Measurements from ENCODE around the gene ADAMTS12. TPM values are rescaled to one million over a fixed set of nuclear protein-coding genes. Genes with fewer than 3 reads are reported as not detected.

ADAMTS12 gene
- total RNA-seq, 3 donors from 2014 or later (not counting 1 experiment from before 2014, with no cell fraction given): not detected

DNA sequence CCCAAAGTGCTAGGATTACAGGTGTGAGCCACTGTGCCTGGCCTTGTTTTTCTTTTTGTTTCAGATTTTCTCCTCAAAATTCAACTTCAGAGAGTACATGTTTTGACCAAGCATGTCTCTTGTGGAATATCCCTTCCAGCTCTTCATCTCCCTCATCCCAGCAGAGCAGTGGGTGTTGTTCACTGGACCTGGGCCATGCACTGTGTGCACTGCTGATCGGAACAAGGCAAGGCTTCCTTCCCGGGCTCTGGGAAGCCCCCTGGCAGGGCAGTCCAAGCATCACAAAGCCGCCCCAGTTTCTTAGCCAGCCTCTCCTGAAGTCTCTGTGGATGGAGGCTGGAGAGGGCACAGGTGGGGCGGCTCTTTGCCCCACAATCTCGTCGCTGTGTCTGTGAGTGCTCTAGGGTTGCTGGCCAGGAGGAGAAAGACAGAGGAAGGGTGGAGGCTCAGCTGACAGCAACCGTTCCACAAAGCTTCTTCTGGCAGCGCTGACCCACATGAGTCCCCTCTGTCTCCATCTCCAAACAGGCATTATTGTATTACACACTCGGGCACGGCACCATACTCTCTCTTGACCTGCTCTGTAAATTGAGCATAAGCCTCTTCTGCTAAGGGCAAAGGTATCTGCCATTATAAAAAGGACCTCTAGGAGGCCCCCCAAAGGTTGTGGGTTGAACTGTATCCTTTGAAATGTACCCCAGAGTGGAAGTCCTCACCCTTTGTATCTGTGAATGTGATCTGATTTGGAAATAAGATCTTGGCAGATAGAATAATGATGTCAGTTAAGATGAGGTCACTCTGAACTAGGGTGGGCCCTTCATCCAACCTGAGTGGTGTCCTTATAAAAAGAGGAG, 361.4 kb downstream of the ADAMTS12 start:
- Histone ChIP-seq H3K27me3 (ENCODE audit: control insufficient read depth, insufficient read depth, low read length) (no peaks in the 10 kb centered on the region), H3K36me3 (ENCODE audit: control insufficient read depth, insufficient read depth, low read length) (no peaks in the 10 kb centered on the region), H3K4me1 (ENCODE audit: control insufficient read depth, insufficient read depth, low read length) (no peaks in the 10 kb centered on the region), H3K4me3 (ENCODE audit: low read length) (no peak overlapping the region), H3K9me3 (ENCODE audit: control insufficient read depth, insufficient read depth, low read length) (no peaks in the 10 kb centered on the region), H3K27ac (ENCODE audit: low read length) (no peak overlapping the region)
- Mint-ChIP-seq H3K27ac (no peak overlapping the region), H3K4me3 (no peak overlapping the region), H3K9me3 (peaks cover 1 to 2% of the 10 kb centered on the region in 2 donors), H3K4me1 (no peaks in the 10 kb centered on the region), H3K27me3 (ENCODE audit: low read depth in 2 of 2) (peaks cover 0 to 2% of the 10 kb centered on the region in 2 donors), H3K36me3 (no peaks in the 10 kb centered on the region)
- ATAC-seq (no peak), DNase-seq (no peak)
- WGBS (ENCODE audit: insufficient coverage): 85% methylated on average over 10 of the region's 10 CpGs
- intact Hi-C loops (cut with micrococcal nuclease): no loop called here
- TF ChIP-seq, protein P1, sequence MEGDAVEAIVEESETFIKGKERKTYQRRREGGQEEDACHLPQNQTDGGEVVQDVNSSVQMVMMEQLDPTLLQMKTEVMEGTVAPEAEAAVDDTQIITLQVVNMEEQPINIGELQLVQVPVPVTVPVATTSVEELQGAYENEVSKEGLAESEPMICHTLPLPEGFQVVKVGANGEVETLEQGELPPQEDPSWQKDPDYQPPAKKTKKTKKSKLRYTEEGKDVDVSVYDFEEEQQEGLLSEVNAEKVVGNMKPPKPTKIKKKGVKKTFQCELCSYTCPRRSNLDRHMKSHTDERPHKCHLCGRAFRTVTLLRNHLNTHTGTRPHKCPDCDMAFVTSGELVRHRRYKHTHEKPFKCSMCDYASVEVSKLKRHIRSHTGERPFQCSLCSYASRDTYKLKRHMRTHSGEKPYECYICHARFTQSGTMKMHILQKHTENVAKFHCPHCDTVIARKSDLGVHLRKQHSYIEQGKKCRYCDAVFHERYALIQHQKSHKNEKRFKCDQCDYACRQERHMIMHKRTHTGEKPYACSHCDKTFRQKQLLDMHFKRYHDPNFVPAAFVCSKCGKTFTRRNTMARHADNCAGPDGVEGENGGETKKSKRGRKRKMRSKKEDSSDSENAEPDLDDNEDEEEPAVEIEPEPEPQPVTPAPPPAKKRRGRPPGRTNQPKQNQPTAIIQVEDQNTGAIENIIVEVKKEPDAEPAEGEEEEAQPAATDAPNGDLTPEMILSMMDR (IDR thresholded peaks at IDR 0.05): no peak

DNA sequence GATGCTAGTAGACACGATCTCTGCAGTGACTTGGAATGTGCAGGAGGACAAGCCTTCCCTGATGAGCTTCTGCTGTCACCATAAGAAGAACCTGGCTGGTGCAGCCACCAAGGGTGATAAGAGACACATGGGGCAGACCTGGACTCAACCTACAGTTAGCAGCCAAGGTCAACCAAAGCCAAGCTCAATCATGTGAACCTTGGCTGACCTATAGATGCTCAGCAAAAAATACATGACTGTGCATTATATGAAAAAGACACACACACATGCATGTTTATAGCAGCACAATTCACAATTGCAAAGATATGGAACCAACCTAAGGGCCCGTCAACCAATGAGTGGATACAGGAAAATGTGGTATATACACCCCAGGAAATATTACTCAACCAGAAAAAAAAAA, 364.1 kb downstream of the ADAMTS12 start:
- ATAC-seq: no peak
- H3K9me3 Mint-ChIP-seq: no peaks in the 10 kb centered on the region

DNA sequence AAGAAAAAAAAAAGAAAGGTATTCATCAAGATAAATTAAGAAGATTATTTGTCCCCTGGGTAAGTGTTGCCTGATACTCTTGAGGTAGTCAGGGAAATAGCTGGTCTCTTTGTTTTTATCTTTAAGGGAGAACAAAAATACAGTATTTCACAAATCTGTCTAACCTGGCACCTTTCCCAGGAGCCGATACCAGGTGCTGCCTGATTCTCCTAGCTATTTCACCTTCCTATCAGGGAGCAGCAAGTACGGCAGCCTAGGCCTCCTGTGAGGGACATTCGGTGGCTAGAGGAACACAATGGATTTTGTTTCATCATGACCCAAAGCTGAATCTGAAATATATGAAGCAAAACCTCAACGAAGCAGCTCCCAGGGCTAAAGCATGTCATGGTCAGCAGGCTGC, 365.0 kb downstream of the ADAMTS12 start:
- Histone ChIP-seq H3K36me3 (ENCODE audit: control insufficient read depth, insufficient read depth, low read length) (no peaks in the 10 kb centered on the region), H3K27ac (ENCODE audit: low read length) (no peak overlapping the region), H3K4me3 (ENCODE audit: low read length) (no peak overlapping the region), H3K4me1 (ENCODE audit: control insufficient read depth, insufficient read depth, low read length) (no peaks in the 10 kb centered on the region), H3K9me3 (ENCODE audit: control insufficient read depth, insufficient read depth, low read length) (no peaks in the 10 kb centered on the region), H3K27me3 (ENCODE audit: control insufficient read depth, insufficient read depth, low read length) (no peaks in the 10 kb centered on the region)
- intact Hi-C loops (cut with micrococcal nuclease): no loop called here
- Mint-ChIP-seq H3K4me1 (no peaks in the 10 kb centered on the region), H3K27ac (no peak overlapping the region), H3K4me3 (no peak overlapping the region), H3K27me3 (ENCODE audit: low read depth in 2 of 2) (peaks cover 0 to under 1% of the 10 kb centered on the region in 2 donors), H3K36me3 (no peaks in the 10 kb centered on the region), H3K9me3 (no peaks in the 10 kb centered on the region)
- 76% methylated on average over 4 of the region's 4 CpGs for WGBS (ENCODE audit: insufficient coverage)
- TF ChIP-seq, protein P1 (IDR thresholded peaks at IDR 0.05): no peak
- DNase-seq: no peak
- no peak for ATAC-seq

More for the DNA sequence above, 364.1 kb downstream of the ADAMTS12 start:
- Mint-ChIP-seq H3K27ac (no peak overlapping the region), H3K4me1 (no peaks in the 10 kb centered on the region), H3K27me3 (ENCODE audit: low read depth in 2 of 2) (no peaks in the 10 kb centered on the region), H3K36me3 (no peaks in the 10 kb centered on the region), H3K4me3 (no peak overlapping the region)
- no peaks in the 10 kb centered on the region for H3K9me3 ChIP-seq (ENCODE audit: control insufficient read depth, insufficient read depth, low read length)
- H3K4me1 ChIP-seq (ENCODE audit: control insufficient read depth, insufficient read depth, low read length): no peaks in the 10 kb centered on the region
- TF ChIP-seq, protein P1 (IDR thresholded peaks at IDR 0.05): no peak
- no peak for DNase-seq
- H3K27me3 ChIP-seq (ENCODE audit: control insufficient read depth, insufficient read depth, low read length): no peaks in the 10 kb centered on the region
- H3K27ac ChIP-seq (ENCODE audit: low read length): no peak overlapping the region
- no peak overlapping the region for H3K4me3 ChIP-seq (ENCODE audit: low read length)
- intact Hi-C loops (cut with micrococcal nuclease): no loop called here
- WGBS (ENCODE audit: insufficient coverage): 74% methylated on average over 1 of the region's 2 CpGs
- no peaks in the 10 kb centered on the region for H3K36me3 ChIP-seq (ENCODE audit: control insufficient read depth, insufficient read depth, low read length)
